Naive thymus-derived CD4-positive, alpha-beta T cell (primary cell): ENCODE measurements around the gene TUBB2B. TPM values are rescaled to one million over a fixed set of nuclear protein-coding genes. Genes with fewer than 3 reads are reported as not detected.

Experiments
- polyA plus RNA-seq, 2 donors: library from polyadenylated mRNA; unstranded; fragments of 300-500 nt; fragmentation: Illumina TruSeq; gene quantifications; one replicate each; pipeline ENCODE4 v1.2.3, GENCODE V29; 2021
- total RNA-seq, 6 experiments: library from RNA in 5 of 6; stranded (reverse) in 5 of 6; gene quantifications; 1 replicate in 5 of 6; 2 replicates in 1 of 6; pipeline ENCODE4 v1.2.3 and lab custom pipeline; 2021 to 2026

The TUBB2B gene
- total and polyA plus RNA-seq, 7 experiments from 2014 or later = 0.18 to 1.6 (median 0.40) TPM; not detected in 3

Other genes with a start within 250 kb of the TUBB2B start
- 10 to 100 TPM in 4 of 5 experiments, 1 to 10 TPM in 1; 8.1 to 34.6 (median 22.6) TPM for gene NQO2, start 227.8 kb downstream of the TUBB2B start, total RNA-seq
- gene NQO2, start 227.8 kb downstream of the TUBB2B start, polyA plus RNA-seq = 10 to 100 TPM; 44.4 to 52.0 TPM
- 10 to 100 TPM; 20.3 to 34.8 (median 32.4) TPM for gene RIPK1, start 159.2 kb downstream of the TUBB2B start, total RNA-seq
- gene RIPK1, start 159.2 kb downstream of the TUBB2B start, polyA plus RNA-seq = 10 to 100 TPM; 17.1 to 25.4 TPM
- gene BPHL, start 108.9 kb downstream of the TUBB2B start, total RNA-seq = 10 to 100 TPM in 2 of 5 experiments, 1 to 10 TPM in 3; 7.9 to 18.0 (median 10.0) TPM
- gene BPHL, start 108.9 kb downstream of the TUBB2B start, polyA plus RNA-seq = 1 to 10 TPM; 9.3 to 9.6 TPM
- gene TUBB2A, start 70.1 kb downstream of the TUBB2B start, total RNA-seq = 10 to 100 TPM in 2 of 5 experiments, 1 to 10 TPM in 3; 2.2 to 39.6 (median 3.1) TPM
- 1 to 10 TPM; 1.3 to 5.4 TPM for gene TUBB2A, start 70.1 kb downstream of the TUBB2B start, polyA plus RNA-seq
- 10 to 100 TPM; 15.6 to 45.0 (median 27.7) TPM for gene PSMG4, start 31.3 kb upstream of the TUBB2B start, total RNA-seq
- 10 to 100 TPM; 53.8 to 81.7 TPM for gene PSMG4, start 31.3 kb upstream of the TUBB2B start, polyA plus RNA-seq
- 10 to 100 TPM in 4 of 5 experiments, 1 to 10 TPM in 1; 1.1 to 23.8 (median 20.0) TPM for gene SLC22A23, start 229.4 kb upstream of the TUBB2B start, total RNA-seq
- 1 to 10 TPM; 1.4 to 5.9 TPM for gene SLC22A23, start 229.4 kb upstream of the TUBB2B start, polyA plus RNA-seq